Transverse colon (tissue), 3 donors: ENCODE measurements around the gene ZNF638.

Experiments
- CTCF ChIP-seq, 5 experiments: fragments of 200-600 bp in 3 of 5; fragments of 450-650 bp in 2 of 5; sonication (generic) in 3 of 5; IDR thresholded peaks; 1 replicate in 2 of 5; 2 replicates in 3 of 5; pipeline ENCODE4 v1.5.1; 2016 to 2017; ENCODE audit warnings: antibody characterized with exemption in 5 of 5, inconsistent platforms in 3 of 5, mild to moderate bottlenecking in 2 of 5, moderate library complexity in 1 of 5
- EP300 ChIP-seq: sonication (generic); formaldehyde crosslinking; IDR thresholded peaks from one replicate; pipeline ENCODE4 v1.6.1; 2017; ENCODE audit warnings: antibody characterized with exemption, low read depth
- POLR2A ChIP-seq: fragments of 450-650 bp; IDR thresholded peaks from one replicate; pipeline ENCODE4 v1.6.1; 2016; ENCODE audit warnings: antibody characterized with exemption, mild to moderate bottlenecking, moderate library complexity

DNA sequence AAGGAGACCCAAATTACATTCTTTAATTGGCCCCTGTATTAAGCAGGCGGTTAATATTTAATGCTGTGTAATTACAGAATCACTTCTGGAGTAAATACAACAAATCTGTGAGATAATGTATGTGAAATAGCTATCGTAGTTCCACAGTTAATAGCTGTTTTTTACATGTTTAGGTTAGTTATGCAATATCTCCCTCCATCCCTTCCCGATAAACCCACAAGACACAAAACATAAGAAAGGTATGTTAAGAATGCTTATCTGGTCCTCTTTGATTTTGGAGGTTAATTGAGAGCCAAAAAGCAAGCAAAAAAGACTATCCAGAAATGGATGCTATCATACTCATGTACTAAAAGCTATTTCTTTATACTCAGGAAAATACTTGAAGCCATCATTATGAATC is 49.1 kb downstream of the ZNF638 start:
- no peak for TF ChIP-seq CTCF (IDR thresholded peaks at IDR 0.05)
- TF ChIP-seq POLR2A: no peak
- TF ChIP-seq EP300: no peak
